Activated naive CD8-positive, alpha-beta T cell (primary cell): ENCODE results near the gene TRIM69.
"Not testable (repeated sequence)": the region's sequence is repeated elsewhere in the genome, so short reads cannot be mapped to it uniquely, and the experiment has no call there.

Experiments used
- H3K27ac Mint-ChIP-seq: one replicate; pipeline ENCODE4 v1.8.0; 2021; ENCODE audit warnings: mixed read lengths
- H3K27me3 Mint-ChIP-seq: one replicate; pipeline ENCODE4 v1.8.0; 2021; ENCODE audit warnings: mixed read lengths
- H3K36me3 Mint-ChIP-seq: one replicate; pipeline ENCODE4 v1.8.0; 2021; ENCODE audit warnings: mixed read lengths
- H3K4me1 Mint-ChIP-seq: one replicate; pipeline ENCODE4 v1.8.0; 2021; ENCODE audit warnings: low read depth, mixed read lengths
- H3K4me3 Mint-ChIP-seq: one replicate; pipeline ENCODE4 v1.8.0; 2021; ENCODE audit warnings: mild to moderate bottlenecking, mixed read lengths
- H3K9me3 Mint-ChIP-seq: one replicate; pipeline ENCODE4 v1.8.0; 2021; ENCODE audit warnings: low read depth, mixed read lengths

The TRIM69 gene

GRCh38 chr15:44711743-44712345 is 24.5 kb upstream of the TRIM69 start:
- Mint-ChIP-seq H3K36me3 (peaks cover 40% of the 10 kb centered on the region), H3K4me1 (peaks cover 46% of the 10 kb centered on the region), H3K27me3 (no peaks in the 10 kb centered on the region), H3K4me3 (peak overlapping the region; percentile 98), H3K27ac (peak overlapping the region; percentile 100), H3K9me3 (no peaks in the 10 kb centered on the region)

GRCh38 chr15:44712346-44713005 is 23.9 kb upstream of the TRIM69 start:
- peak overlapping the region; percentile 98 for H3K4me3 Mint-ChIP-seq

GRCh38 chr15:44713006-44713966 is 23.0 kb upstream of the TRIM69 start:
- Mint-ChIP-seq H3K27me3 (no peaks in the 10 kb centered on the region), H3K4me1 (peaks cover 54% of the 10 kb centered on the region), H3K9me3 (no peaks in the 10 kb centered on the region), H3K27ac (peak overlapping the region; percentile 100), H3K4me3 (peak overlapping the region; percentile 98), H3K36me3 (peaks cover 47% of the 10 kb centered on the region)

More at GRCh38 chr15:44712346-44713005, 23.9 kb upstream of the TRIM69 start:
- Mint-ChIP-seq H3K27me3 (no peaks in the 10 kb centered on the region), H3K4me1 (peaks cover 51% of the 10 kb centered on the region), H3K9me3 (no peaks in the 10 kb centered on the region), H3K27ac (peak overlapping the region; percentile 100), H3K36me3 (peaks cover 44% of the 10 kb centered on the region)

GRCh38 chr15:44715142-44715796 is 21.1 kb upstream of the TRIM69 start:
- Mint-ChIP-seq H3K4me3 (peak overlapping the region; percentile 98), H3K27me3 (no peaks in the 10 kb centered on the region), H3K4me1 (peaks cover 58% of the 10 kb centered on the region), H3K36me3 (peaks cover 49% of the 10 kb centered on the region), H3K9me3 (no peaks in the 10 kb centered on the region), H3K27ac (peak overlapping the region; percentile 100)

- Mint-ChIP-seq H3K9me3 (no peaks in the 10 kb centered on the region), H3K4me1 (peaks cover 61% of the 10 kb centered on the region), H3K4me3 (peak overlapping the region; percentile 98), H3K27ac (peak overlapping the region; percentile 100), H3K36me3 (peaks cover 49% of the 10 kb centered on the region), H3K27me3 (no peaks in the 10 kb centered on the region)
Observed at GRCh38 chr15:44715797-44716334, 20.5 kb upstream of the TRIM69 start.

GRCh38 chr15:44716983-44717602 is 19.2 kb upstream of the TRIM69 start:
- H3K4me1 Mint-ChIP-seq: peaks cover 72% of the 10 kb centered on the region
- no peaks in the 10 kb centered on the region for H3K9me3 Mint-ChIP-seq
- peaks cover 51% of the 10 kb centered on the region for H3K36me3 Mint-ChIP-seq
- H3K27me3 Mint-ChIP-seq: no peaks in the 10 kb centered on the region
- H3K27ac Mint-ChIP-seq: peak overlapping the region; percentile 100
- H3K4me3 Mint-ChIP-seq: peak overlapping the region; percentile 98

- Mint-ChIP-seq H3K9me3 (no peaks in the 10 kb centered on the region), H3K4me3 (peak overlapping the region; percentile 98), H3K27ac (peak overlapping the region; percentile 100), H3K36me3 (peaks cover 41% of the 10 kb centered on the region), H3K4me1 (peaks cover 76% of the 10 kb centered on the region), H3K27me3 (no peaks in the 10 kb centered on the region)
Observed at GRCh38 chr15:44718180-44718926, 18.0 kb upstream of the TRIM69 start.

- Mint-ChIP-seq H3K27me3 (no peaks in the 10 kb centered on the region), H3K4me3 (peak overlapping the region; percentile 98), H3K4me1 (peaks cover 81% of the 10 kb centered on the region), H3K36me3 (peaks cover 38% of the 10 kb centered on the region), H3K27ac (peak overlapping the region; percentile 100), H3K9me3 (no peaks in the 10 kb centered on the region)
Observed at GRCh38 chr15:44718927-44719292, 17.4 kb upstream of the TRIM69 start.

- Mint-ChIP-seq H3K4me1 (peaks cover 87% of the 10 kb centered on the region), H3K27me3 (no peaks in the 10 kb centered on the region), H3K36me3 (peaks cover 34% of the 10 kb centered on the region), H3K4me3 (peak overlapping the region; percentile 98), H3K9me3 (no peaks in the 10 kb centered on the region), H3K27ac (peak overlapping the region; percentile 100)
Observed at GRCh38 chr15:44719293-44719999, 16.9 kb upstream of the TRIM69 start.

GRCh38 chr15:44720000-44720435 is 16.3 kb upstream of the TRIM69 start:
- Mint-ChIP-seq H3K4me1 (peaks cover 88% of the 10 kb centered on the region), H3K27ac (peak overlapping the region; percentile 100), H3K4me3 (peak overlapping the region; percentile 47), H3K36me3 (peaks cover 30% of the 10 kb centered on the region)
- not testable (repeated sequence) for H3K27me3 Mint-ChIP-seq, H3K9me3 Mint-ChIP-seq

- Mint-ChIP-seq H3K27me3 (no peaks in the 10 kb centered on the region), H3K27ac (peak overlapping the region; percentile 100), H3K4me1 (peaks cover 87% of the 10 kb centered on the region), H3K36me3 (peaks cover 24% of the 10 kb centered on the region), H3K9me3 (no peaks in the 10 kb centered on the region), H3K4me3 (peak overlapping the region; percentile 38)
Observed at GRCh38 chr15:44720460-44721176, 15.7 kb upstream of the TRIM69 start.

GRCh38 chr15:44722011-44722410 is 14.3 kb upstream of the TRIM69 start:
- peaks cover 16% of the 10 kb centered on the region for H3K36me3 Mint-ChIP-seq

More at GRCh38 chr15:44722011-44722410, 14.3 kb upstream of the TRIM69 start:
- H3K4me1 Mint-ChIP-seq: peaks cover 86% of the 10 kb centered on the region
- H3K9me3 Mint-ChIP-seq: no peaks in the 10 kb centered on the region
- H3K4me3 Mint-ChIP-seq: peak overlapping the region; percentile 50
- H3K27ac Mint-ChIP-seq: peak overlapping the region; percentile 100
- H3K27me3 Mint-ChIP-seq: no peaks in the 10 kb centered on the region
